Stimulated activated CD4-positive, alpha-beta T cell treated with anti-CD3 and anti-CD28 coated beads, Interleukin-4, amount 100 ng/mL, for 1 hour (primary cell): ENCODE data around the gene FZR1.
A peak's percentile ranks its signal among the peaks of the same experiment; 100 is the strongest.

ENCODE experiments used
- DNase-seq: peaks from one replicate; pipeline ENCODE4 v3.0.0-alpha.2; 2020

The FZR1 gene

DNA sequence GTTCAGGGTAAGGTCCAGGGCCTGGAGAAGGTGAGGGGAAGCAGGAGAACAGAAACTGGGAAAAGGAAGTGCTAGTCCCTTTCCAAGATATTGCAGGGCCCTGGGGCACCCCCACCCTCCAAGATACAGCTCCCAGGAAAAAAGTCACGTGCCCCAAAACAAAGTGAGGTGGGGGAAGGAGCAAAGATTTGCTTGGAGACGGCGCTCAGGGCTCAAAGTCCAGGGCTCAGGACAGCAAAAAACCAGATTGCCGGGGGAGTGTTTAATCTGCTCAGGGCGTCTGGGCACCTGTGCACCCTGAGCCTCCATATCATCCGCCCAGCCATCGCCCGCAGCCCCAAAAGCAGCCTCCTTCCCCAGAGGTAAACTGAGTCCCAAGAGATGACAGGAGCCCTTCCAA, 32.1 kb upstream of the FZR1 start:
- no peak for DNase-seq

DNA sequence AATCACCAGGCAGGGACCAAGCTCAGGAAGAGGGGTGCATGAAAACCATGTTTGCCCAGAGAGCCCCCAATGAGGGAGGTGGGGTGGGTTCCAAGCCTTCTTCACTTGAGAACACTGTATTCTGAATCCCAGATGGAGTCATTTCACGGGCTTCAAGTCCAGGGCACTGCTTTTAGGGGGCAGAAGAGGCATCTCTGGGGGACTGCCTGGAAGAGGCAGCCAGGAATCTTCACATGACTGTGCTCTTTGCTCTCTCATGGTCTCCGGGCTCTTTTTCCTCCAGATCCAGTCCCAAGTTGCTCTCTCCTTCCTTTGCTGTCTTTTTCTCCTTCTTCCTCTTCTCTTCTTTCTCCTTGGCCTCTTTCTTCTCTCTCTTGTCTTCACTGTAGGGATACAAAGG, 31.5 kb upstream of the FZR1 start:
- DNase-seq: no peak

DNA sequence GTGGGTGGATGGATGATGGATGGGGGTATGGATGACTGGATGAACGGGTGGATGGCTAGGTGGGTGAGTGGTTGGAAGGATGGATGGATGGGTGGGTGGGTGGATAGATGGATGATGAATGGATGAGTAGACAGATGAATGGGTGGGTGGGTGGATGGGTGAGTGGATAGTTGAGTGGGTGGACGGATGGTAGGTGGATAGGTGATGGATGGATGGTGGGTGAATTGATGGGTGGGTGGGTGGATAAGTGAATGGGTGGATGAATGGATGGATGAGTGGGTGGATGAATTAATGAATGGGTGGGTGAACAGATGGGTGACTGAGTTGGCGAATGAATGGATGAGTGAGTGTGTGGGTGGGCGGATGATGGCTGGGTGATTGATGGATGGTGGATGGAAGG, 30.7 kb upstream of the FZR1 start:
- DNase-seq: no peak

DNA sequence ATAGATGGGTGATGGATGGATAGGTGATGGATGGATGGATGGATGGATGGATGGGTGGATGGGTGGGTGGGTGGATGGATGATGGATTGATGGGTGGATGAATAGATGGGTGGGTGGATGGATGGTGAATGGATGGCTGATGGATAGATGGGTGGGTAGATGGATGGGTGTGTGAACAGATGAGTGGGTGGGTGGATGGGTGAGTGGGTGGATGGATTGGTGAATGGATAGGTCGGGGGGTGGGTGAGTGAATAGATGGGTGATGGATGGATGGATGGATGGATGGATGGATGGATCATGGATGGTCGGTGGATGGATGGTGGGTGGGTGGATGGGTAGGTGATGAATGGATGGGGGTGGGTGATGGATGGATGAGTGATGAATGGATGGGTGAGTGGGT, 29.3 kb upstream of the FZR1 start:
- DNase-seq: no peak

DNA sequence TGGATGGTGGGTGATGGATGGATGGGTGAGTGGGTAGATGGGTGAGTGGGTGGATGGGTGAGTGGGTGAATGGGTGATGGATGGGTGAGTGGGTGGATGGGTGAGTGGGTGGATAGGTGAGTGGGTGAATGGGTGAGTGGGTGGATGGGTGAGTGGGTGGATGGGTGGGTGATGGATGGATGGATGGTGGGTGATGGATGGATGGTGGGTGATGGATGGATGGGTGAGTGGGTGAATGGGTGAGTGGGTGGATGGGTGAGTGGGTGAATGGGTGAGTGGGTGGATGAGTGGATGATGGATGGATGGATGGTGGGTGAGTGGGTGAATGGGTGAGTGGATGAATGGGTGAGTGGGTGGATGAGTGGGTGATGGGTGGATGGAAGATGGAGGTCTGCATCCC, 28.6 kb upstream of the FZR1 start:
- no peak for DNase-seq

DNA sequence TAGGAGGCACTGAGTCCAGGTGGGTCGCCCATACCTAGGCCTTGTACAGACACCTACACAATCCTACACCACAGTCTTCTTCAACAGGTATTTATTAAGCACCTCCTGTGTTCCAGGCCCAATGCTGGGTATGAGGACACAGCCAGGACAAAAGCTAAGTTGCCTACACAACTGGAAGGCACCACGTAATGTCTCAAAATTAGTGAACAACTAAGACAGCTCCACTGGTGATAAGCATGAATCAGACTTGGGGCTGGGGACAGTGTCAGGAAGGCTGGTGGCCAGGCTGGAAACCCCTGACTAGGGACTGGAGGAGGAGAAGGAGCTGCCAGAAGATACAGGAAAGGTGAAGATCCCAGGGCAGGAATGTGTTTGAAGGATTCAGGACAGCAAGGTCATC, 28.2 kb upstream of the FZR1 start:
- no peak for DNase-seq

DNA sequence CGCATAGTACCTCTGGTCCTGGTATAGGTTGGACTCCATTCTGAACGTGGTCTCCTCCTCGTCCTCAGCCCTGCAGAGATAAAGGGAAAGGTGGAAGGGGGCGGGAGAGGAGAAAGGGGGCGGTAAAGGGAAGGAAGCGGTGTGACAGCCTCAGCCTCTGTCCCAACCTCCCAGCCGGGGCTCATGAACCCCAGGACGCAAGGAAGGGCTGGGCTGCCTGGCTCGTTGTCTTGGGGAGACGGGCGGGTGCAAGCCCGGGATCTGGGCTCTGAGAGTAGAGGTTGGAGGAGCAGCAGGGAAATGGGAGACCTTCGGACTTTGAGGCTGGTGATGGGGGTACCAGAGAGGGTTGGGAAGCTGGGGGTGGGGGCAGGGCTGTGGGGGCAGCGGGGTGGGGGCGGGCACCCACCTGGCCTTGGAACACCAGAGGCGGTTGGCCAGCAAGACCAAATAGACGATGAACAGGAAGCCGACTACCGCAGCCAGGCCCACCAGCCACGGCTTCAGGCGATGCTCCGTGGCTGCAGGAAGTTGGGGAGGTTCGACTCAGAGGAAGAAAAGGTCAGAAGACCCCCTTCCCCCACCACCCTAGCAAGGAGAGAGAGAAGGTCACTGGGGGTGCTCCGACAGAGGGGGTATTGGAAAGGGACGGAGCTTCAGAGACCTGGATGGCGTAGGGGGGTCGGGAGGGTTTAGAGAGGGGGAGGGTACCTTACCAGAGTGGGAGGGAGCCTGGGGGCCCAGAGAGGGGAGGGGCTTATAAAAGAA, 27.5 kb upstream of the FZR1 start:
- DNase-seq: no peak

DNA sequence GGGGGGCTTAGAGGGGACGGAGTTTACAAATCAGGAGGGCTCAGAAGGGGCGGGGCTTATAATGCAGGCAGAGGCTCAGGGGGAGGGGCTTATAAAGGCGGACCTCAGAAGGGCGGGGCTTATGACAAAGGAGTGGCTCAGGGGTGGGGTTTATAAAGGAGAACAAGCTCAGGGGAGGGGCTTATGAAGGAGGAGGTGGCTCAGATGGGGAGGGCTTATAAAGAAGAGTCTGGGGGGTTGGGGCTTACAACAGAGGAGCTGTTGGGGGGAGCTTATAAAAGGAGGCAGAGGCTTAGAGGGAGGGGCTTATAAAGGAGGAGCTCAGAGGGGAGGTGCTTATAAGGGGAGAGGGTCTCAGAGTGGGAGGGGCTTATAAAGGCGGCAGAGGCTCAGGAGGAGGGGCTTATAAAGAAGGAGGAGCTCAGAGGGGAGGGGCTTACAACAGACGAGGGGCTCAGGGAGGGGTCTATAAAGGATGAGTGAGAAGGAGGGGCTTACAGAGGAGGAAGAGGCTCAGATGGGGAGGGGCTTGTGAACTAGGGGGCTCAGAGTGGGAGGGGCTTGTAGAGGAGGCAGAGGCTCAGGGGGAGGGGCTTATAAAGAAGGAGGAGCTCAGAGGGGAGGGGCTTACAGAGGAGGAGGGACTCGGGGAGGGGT, 26.8 kb upstream of the FZR1 start:
- peak; percentile 33 for DNase-seq

DNA sequence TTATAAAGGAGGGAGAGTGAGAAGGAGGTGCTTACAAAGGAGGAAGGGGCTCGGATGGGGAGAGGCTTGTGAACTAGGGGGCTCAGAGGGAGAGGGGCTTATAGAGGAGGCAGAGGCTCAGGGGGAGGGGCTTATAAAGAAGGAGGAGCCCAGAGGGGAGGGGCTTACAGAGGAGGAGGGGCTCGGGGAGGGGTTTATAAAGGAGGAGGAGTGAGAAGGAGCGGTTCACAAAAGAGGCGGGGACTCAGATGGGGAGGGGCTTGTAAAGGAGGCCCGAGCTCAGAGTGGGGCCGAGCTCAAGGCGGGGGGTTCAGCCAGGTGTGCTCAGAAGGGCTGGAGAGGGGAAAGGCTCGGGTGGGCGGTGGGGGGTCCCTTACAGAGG, 26.3 kb upstream of the FZR1 start:
- peak; percentile 25 for DNase-seq

DNA sequence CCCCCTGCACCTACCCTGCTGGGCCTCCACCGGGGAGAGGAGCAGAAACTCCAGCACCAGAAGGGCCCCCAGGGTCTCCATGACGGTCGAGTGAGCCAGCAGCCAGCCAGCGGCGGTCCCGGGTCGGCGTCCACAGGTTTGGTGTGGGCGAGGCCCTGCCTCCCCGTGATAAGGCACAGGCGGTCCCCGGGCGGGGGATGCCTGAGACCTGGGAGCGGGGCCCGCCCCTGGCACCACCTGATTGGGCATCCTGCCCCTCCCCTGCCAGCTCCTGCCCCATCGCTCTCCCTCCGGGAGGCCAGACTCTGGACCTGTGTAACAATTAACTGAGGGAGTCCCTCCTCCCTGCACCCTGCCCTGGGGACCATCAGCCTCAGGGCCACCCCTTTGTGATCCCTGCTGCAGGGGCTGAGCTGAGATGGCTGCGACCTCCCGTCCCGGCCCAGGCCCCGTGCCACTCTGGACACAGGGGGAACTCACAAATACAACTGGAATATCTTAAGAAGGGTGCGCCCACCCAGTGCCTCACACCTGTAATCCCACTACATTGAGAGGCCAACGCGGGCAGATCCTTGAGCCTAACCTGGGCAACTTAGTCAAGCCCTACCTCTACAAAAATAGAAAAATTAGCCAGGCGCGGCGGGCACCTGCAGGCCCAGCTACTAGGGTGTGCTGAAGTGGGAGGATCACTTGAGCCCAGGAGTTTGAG, 25.6 kb upstream of the FZR1 start, which contains the start of gene SMIM24:
Gene SMIM24 (minus strand): TSS at position 143 of the 709 bp plus-strand sequence. CDS start 62 bp downstream, at position 81.
- no peak for DNase-seq

DNA sequence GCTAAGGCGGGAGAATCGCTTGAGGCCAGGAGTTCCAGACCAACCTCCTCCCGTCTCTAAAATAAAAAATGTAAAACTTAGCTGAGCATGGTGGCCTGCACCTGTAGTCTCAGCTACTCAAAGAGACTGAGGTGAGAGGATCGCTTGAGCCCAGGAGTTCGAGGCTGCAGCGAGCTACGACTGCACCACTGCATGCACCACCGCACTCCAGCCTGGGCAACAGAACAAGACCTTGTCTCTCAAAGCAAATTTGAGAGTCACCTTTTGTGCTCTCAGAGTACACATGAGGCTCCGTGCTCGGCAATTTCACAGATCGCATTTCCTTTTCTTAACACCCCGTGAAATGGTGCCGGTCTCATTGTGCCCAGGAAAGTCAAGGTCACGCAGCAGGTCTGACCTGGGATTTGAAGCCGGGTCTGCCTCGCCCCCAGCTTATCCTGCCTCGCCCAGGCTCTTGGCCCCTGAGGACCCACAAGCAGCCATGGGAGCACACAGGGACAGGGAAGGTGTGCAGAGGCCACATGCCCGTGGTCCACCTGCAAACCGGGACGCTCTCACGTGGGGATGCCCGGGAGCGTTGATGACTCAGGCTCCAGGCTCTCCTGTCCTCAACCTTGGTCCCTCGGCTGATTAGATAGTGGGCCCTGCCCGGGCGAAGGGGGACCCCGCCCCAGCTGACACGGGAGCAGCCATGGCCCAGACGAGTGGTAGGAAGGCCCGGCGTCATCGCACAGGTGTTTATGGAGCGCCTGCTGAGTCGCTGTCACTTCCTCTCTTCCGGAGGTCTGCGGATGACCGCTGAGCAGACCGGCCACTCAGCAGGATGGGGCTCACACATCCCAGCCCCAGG, 24.6 kb upstream of the FZR1 start:
- no peak for DNase-seq

DNA sequence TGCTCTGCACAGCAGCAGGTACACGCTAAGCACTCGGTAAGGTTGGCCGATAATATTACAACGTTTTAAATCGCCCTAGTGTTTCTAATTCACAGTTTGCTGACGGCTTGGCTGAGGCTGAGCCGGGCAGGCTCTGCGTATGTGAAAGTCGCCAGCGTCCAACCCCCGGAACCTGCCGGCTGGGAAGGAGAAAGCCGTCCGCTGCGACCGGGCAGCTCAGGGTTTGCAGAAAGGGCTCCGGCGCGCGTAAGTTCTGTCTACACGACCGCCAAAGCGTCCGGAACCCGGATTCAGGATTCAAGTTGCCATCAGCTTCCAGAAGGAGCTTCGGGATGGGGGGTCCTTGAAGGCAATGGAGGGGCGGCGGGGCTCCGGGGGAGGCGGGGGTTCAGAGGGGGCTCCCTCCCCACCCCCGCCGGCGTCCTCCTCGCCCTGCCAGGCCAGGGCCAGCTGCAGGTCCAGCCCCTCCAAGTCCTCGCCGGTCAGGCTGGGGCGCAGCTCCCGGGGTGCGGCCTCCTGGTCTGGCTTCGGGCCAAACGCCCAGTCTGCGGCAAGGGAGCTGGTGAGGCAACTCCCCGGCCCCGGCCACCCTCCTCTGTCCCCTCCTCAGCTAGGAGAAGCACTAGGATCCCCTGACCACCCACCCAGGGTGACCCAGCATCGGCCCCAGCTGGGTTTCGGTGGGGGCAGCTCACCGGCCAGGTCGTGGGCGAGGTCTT, 23.4 kb upstream of the FZR1 start:
- no peak for DNase-seq

DNA sequence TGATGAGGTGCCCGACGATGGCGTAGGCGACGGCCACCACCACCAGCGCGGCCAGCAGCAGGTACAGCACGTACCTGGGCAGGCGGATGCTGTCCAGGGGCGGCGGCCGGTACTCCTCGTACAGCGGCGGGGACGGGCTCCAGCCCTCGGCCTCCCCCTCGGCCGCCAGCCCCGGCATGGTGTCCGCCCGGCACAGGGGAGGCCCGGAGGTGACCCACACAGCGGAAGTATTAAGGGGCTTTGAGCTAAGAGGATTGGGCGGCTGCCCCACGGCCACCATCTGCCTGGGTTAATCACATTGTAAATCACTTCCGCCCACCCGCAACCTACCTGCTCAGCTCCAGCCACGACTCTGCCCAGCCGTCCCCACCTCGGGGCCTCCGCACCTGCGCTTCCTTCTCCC, 22.9 kb upstream of the FZR1 start, which contains the start of gene SMIM44:
Gene SMIM44 (minus strand): TSS at position 216 of the 403 bp plus-strand sequence. CDS start 38 bp downstream, at position 178.
- no peak for DNase-seq

DNA sequence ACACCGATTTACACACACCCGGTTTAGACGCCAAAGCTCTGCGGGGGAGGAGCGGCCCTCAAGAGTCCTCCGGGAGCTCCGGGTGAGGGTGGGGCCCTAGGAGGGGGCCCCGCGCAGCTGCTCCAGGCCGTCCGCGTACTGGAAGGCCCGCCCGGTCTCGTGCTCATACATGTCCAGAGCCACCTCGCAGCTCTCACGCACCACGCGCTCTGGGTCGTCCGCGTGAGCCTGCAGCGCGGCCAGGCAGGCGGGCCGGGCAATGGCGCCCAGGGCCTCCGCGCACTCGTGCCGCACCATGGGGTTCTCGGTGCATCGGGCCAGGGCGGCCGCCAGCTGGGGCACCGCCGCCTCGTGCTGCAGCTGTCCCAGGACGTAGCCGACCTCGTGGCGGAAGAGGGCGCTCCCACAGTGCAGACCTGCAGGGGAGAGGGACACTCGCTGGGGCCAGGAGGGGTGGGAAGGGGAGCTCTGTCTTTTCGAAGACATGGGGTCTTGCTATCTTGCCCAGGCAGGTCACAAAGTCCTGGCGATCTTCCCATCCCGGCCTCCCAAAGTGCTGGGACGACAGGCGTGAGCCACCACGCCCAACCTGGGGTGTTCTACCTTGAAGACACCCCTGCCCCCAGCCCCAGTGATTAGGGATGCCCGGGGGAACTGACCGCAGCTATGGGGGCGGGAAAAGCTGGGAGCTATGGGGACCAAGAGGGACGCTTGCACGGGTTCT, 14.6 kb upstream of the FZR1 start:
- DNase-seq: no peak

DNA sequence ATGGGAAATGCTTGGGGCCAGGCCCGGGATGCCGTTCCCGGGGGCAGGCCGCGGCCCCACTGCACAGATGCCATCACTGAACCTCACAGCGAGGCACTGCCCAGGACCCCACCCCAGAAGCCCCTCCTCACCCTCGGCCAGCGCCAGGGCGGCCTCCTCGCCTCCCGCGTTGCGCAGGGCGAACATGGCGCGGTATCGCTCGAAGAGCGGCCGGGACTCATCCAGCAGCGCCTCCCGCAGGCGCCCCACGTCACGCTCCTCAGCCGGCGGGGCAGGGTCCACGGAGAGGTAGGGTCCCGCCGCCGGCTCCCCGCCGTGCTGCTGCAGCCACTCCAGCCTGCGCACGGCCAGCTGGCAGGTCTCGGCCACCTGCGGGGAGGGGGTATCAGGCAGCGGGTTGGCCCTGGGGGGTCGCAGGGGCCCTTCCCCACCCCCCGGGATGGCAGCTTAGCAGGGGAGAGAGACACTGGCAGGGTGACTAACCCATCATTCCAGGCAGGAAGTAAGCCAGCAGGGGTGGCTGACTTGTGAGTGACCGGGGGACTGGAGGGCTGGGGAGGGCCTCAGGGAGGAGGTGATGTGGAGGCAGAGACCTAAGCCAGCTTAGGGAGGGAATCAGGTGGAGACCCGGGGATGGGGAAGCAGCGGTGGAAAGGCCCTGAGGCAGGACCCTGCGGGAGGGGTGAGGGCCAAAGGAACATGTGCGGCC, 13.8 kb upstream of the FZR1 start:
- DNase-seq: no peak

DNA sequence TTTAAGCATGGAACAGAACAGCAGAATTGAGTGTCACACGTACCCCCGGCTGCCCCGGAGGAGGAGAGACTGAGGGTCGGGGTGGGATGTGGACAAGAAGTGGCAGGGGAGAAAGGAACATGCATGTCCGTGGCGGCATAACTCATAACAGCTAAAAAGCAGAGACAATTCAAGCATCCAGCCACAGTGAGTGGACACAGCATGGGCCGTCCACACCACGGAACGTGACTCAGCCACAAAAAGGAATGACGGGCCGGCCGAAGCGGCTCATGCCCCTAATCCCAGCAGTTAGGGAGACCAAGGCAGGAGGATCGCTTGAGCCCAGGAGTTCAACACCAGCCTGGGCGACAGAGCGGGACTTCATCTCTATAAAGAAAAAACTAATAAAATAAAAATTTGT, 13.2 kb upstream of the FZR1 start:
- DNase-seq: no peak

DNA sequence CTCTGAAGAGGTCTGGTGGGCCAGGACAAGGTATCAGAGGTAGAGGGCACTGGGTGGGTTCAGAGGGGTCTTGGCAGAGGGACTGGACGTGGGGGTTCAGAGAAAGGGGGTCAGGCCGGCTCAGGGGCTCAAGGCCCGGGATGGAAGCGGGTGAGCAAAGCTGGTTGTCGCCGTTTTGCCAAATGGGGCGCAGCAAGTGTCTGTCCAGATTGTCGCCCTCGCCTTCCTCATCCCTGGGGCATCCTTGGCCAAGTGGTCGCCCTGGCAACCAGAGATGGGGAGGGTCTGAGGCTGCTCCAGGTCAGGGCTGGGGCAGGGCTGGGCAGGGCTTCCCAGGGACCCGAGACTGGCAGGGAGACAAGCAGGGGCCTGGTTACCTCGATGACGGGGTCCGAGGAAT, 12.5 kb upstream of the FZR1 start:
- DNase-seq: no peak

DNA sequence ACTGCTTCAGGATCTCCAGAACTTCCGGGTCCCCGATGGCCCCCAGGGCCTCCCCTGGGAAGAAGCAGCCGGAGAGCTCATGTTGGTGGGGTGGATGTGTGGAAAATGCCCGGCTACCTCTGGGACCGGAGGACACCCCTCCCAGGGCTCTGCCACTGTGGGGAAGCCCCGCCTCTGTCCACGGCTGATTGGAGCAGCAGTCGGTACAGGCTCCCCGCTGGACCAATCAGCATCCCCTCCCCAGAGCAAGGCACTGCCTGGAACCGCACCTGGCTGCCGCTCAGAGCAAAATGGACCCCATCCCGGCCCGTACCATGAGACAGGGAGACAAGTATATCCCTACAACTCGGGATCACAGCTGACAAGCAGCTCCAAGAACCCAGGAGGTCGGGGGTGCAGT, 12.1 kb upstream of the FZR1 start:
- peak; percentile 47 for DNase-seq

DNA sequence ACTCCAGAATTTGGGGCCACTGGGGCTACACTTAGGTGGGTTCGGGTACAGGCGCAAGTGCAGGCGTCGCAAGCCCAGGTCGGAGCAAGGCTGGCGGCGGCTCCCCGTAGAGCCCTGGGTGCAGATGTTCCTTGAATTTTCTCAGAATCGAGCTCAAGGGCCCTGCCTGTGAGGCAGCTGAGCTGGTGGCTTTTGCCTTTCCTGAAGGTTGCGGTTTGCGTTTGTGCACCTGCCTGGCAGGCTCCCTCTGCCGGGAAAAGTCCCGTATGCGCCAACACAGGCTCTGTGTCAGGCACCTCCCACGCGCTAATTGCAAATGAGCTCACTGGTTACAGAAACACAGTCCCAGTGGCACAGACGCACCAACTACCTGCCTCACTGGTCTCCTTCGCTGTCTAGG, 11.6 kb upstream of the FZR1 start:
- DNase-seq: peak; percentile 65

DNA sequence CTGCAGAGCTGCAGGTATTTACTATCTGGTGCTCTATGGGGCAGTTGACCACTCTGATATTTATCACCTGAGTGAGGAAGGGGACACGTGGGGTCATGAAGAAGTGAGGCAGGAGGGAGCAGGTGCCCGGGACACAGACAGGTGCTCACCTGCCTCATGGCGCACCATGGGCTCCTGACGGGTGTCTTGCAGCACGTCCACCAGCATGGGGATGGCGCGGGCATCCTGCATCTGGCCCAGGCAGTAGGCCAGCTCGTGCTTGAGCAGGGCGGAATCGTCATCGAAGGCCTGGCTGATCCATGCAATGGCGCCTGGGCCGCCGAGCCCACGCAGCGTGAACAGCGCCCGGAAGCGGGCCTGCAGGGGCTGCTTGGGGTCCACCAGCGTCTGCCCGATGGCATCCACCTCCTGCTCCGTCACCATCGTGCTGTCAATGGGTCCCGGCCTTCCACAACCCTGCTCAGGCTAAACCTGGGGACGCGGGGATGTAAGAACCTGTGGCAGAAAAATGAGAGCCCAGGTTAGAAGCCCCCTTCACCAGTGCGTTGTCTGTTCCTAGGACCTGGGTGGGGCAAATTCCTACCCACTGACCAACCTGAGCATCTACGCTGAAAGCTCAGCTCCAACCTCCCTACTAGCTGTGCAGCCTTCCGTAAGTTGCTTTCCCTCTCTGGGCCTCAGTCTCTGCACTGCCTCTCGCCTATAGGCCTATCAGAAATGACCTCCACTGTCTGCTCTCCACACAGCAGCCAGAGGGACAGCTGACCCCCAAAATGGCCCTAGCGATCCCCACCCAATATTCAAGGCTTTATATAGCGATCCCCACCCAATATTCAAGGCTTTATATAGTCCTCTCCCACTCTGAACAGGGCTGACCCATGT, 9.5 kb upstream of the FZR1 start:
- DNase-seq: no peak
